PC-3 (cell line): ENCODE measurements around the gene ZNF425. TPM values are rescaled to one million over a fixed set of nuclear protein-coding genes. Genes with fewer than 3 reads are reported as not detected.

Source experiments
- ATAC-seq: fragments of 200-7000 bp; cut with Tn5 transposase; 2 replicates; pipeline ENCODE4 v1.9.1; 2020; ENCODE audit warnings: mild to moderate bottlenecking, moderate library complexity
- BruUV-seq: library from RNA; stranded (reverse); fragments of 400-500 nt; replicated peaks from 2 replicates; lab custom pipeline; 2021; lab: Mats Ljungman, UMichigan
- CTCF ChIA-PET: fragments of 300-600 bp; sonication (Branson Sonifier 250); formaldehyde crosslinking; loops from one replicate; lab custom pipeline; 2022; ENCODE audit warnings: antibody characterized with exemption; lab: Charles Lee
- POLR2A ChIA-PET: fragments of 300-600 bp; sonication (Branson Sonifier 250); formaldehyde crosslinking; loops from one replicate; lab custom pipeline; 2022; ENCODE audit warnings: antibody characterized with exemption; ENCODE audit not compliant: unreplicated experiment; lab: Charles Lee
- DNase-seq: peaks from one replicate; pipeline ENCODE4 v3.0.0-alpha.2; 2015
- H2AFZ ChIP-seq: fragments of 300-600 bp; sonication (generic); 2 replicates; pipeline ENCODE4 v1.6.0; 2016; ENCODE audit warnings: antibody characterized with exemption, low read length
- H3F3A ChIP-seq: fragments of 300-600 bp; sonication (generic); one replicate; pipeline ENCODE4 v1.6.0; 2017; ENCODE audit warnings: antibody characterized with exemption, low read length, control low read depth, mild to moderate bottlenecking; ENCODE audit not compliant: unreplicated experiment
- H3K27ac ChIP-seq: fragments of 300-600 bp; sonication (generic); 2 replicates; pipeline ENCODE4 v1.5.1; 2016; ENCODE audit warnings: mild to moderate bottlenecking, low read length
- H3K27me3 ChIP-seq: fragments of 300-600 bp; sonication (generic); 2 replicates; pipeline ENCODE4 v1.6.1; 2016; ENCODE audit warnings: low read length, mixed read lengths
- H3K36me3 ChIP-seq: fragments of 300-600 bp; sonication (generic); 2 replicates; pipeline ENCODE4 v1.6.1; 2016; ENCODE audit warnings: low read depth, mixed run types, low read length, mixed read lengths
- H3K4me1 ChIP-seq: fragments of 300-600 bp; sonication (generic); 2 replicates; pipeline ENCODE4 v1.5.1; 2016; ENCODE audit warnings: low read length; ENCODE audit not compliant: insufficient read depth
- H3K4me2 ChIP-seq: fragments of 300-600 bp; sonication (generic); 2 replicates; pipeline ENCODE4 v1.6.0; 2016; ENCODE audit warnings: low read length
- H3K4me3 ChIP-seq: fragments of 300-600 bp; sonication (generic); 2 replicates; pipeline ENCODE4 v1.5.1; 2016; ENCODE audit warnings: mild to moderate bottlenecking, low read length, mixed read lengths
- H3K79me2 ChIP-seq: fragments of 300-600 bp; sonication (generic); 2 replicates; pipeline ENCODE4 v1.6.1; 2017; ENCODE audit warnings: low read length, mixed read lengths
- H3K9ac ChIP-seq: fragments of 300-600 bp; sonication (generic); 2 replicates; pipeline ENCODE4 v1.6.0; 2016; ENCODE audit warnings: mild to moderate bottlenecking, low read length
- H3K9me2 ChIP-seq: fragments of 300-600 bp; sonication (generic); replicated peaks from 2 replicates; pipeline ENCODE4 v1.6.1; 2016; ENCODE audit warnings: mixed run types, low read length, mixed read lengths
- H3K9me3 ChIP-seq: fragments of 300-600 bp; sonication (generic); 2 replicates; pipeline ENCODE4 v1.6.1; 2016; ENCODE audit warnings: low read length, mixed read lengths
- H4K20me1 ChIP-seq: fragments of 300-600 bp; sonication (generic); 2 replicates; pipeline ENCODE4 v1.6.1; 2016; ENCODE audit warnings: low read length, mixed read lengths
- EZH2 ChIP-seq: fragments of 300-600 bp; sonication (generic); IDR thresholded peaks from one replicate; pipeline ENCODE4 v1.6.1; 2017; ENCODE audit warnings: antibody characterized with exemption, mild to moderate bottlenecking, low read length; ENCODE audit not compliant: unreplicated experiment
- EZH2phosphoT487 ChIP-seq: fragments of 300-600 bp; sonication (generic); IDR thresholded peaks from 2 replicates; pipeline ENCODE4 v1.6.1; 2018; ENCODE audit warnings: mild to moderate bottlenecking, antibody characterized with exemption, low read length, borderline replicate concordance
- intact Hi-C: fragments of 100-400 bp; cut with micrococcal nuclease; formaldehyde crosslinking; loops from 2 replicates; pipeline ENCODE4 v1.9.0; 2023
- total RNA-seq: library from RNA; depleted of rRNA; stranded (reverse); fragments of >200 nt; gene quantifications from 2 replicates; pipeline ENCODE4 v1.2.3, GENCODE V29; 2014
- TF ChIP-seq, protein P1 (sequence below): fragments of 300-600 bp; sonication (generic); conservative IDR thresholded peaks from 2 replicates; pipeline ENCODE4 v1.5.1; 2017; ENCODE audit warnings: antibody characterized with exemption, low read depth, mild to moderate bottlenecking, low read length

ZNF425 gene
- total RNA-seq, 1 experiment from 2014 or later, result 1.6 TPM

DNA sequence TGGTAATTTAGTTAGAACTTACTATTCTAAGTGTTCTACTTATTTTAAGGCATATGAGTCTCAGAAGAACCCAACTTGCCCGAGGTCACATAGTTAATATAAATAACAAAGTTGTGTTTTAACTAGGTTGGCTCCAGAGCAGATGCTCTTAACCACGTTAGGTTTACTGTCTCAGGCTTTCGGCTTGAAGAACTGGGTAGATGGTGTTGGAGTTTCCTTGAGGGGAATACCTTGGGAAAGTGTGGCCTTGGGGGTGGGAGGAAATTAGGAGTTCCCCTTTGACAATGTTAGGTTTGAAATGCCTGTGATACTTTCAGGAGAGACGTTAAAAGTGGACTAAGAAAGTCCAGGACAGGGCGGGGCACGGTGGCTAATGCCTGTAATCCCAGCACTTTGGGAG is 30.8 kb upstream of the ZNF425 start:
- ATAC-seq (no peak), DNase-seq (no peak)
- no peaks in the 10 kb centered on the region for H3K9me2 ChIP-seq
- no peaks in the 10 kb centered on the region for H4K20me1 ChIP-seq
- no peaks in the 10 kb centered on the region; the same call in none of the 2 replicates for H3K4me1 ChIP-seq
- no peak overlapping the region for H3K4me2 ChIP-seq
- intact Hi-C loops, result no loop called here
- H3K4me3 ChIP-seq, result no peak overlapping the region
- H3K27me3 ChIP-seq, result no peaks in the 10 kb centered on the region
- ChIA-PET CTCF (no interaction called here), POLR2A (no interaction called here)
- no TSS peak for BruUV-seq
- H3F3A ChIP-seq, result no peaks in the 10 kb centered on the region
- H3K9me3 ChIP-seq, result no peaks in the 10 kb centered on the region
- no peak overlapping the region for H2AFZ ChIP-seq
- peaks cover 18% of the 10 kb centered on the region for H3K79me2 ChIP-seq
- H3K9ac ChIP-seq, result no peak overlapping the region
- TF ChIP-seq, protein P1, sequence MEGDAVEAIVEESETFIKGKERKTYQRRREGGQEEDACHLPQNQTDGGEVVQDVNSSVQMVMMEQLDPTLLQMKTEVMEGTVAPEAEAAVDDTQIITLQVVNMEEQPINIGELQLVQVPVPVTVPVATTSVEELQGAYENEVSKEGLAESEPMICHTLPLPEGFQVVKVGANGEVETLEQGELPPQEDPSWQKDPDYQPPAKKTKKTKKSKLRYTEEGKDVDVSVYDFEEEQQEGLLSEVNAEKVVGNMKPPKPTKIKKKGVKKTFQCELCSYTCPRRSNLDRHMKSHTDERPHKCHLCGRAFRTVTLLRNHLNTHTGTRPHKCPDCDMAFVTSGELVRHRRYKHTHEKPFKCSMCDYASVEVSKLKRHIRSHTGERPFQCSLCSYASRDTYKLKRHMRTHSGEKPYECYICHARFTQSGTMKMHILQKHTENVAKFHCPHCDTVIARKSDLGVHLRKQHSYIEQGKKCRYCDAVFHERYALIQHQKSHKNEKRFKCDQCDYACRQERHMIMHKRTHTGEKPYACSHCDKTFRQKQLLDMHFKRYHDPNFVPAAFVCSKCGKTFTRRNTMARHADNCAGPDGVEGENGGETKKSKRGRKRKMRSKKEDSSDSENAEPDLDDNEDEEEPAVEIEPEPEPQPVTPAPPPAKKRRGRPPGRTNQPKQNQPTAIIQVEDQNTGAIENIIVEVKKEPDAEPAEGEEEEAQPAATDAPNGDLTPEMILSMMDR, result no peak
- TF ChIP-seq EZH2phosphoT487 (no peak), EZH2 (no peak)
- peaks cover 15% of the 10 kb centered on the region for H3K36me3 ChIP-seq
- no peak overlapping the region for H3K27ac ChIP-seq

DNA sequence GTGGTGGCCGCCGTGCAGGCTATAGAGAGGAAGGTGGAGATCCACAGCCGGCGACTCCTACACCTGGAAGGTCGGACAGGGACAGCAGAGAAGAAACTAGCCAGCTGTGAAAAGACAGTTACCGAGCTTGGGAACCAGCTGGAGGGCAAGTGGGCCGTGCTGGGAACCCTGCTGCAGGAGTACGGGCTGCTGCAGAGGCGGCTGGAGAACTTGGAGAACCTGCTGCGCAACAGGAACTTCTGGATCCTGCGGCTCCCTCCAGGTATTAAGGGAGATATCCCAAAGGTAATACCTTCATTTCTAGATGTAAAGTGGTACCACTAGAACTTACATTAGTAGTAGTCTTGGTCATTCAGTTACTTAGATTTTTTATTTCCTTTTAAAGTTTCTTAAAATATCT is 27.9 kb upstream of the ZNF425 start:
- Histone ChIP-seq H3K27ac (no peak overlapping the region), H3K79me2 (peaks cover 47% of the 10 kb centered on the region), H3K9me2 (no peaks in the 10 kb centered on the region), H4K20me1 (no peaks in the 10 kb centered on the region), H2AFZ (no peak overlapping the region), H3K36me3 (peaks cover 9% of the 10 kb centered on the region), H3K9ac (no peak overlapping the region), H3K4me2 (no peak overlapping the region), H3F3A (no peaks in the 10 kb centered on the region), H3K4me3 (no peak overlapping the region), H3K9me3 (no peaks in the 10 kb centered on the region), H3K4me1 (no peaks in the 10 kb centered on the region), H3K27me3 (no peaks in the 10 kb centered on the region)
- intact Hi-C loops, result no loop called here
- no TSS peak for BruUV-seq
- DNase-seq (no peak), ATAC-seq (no peak)
- CTCF ChIA-PET, result no interaction called here
- POLR2A ChIA-PET, result no interaction called here
- TF ChIP-seq EZH2phosphoT487 (no peak), EZH2 (no peak)
- TF ChIP-seq, protein P1, result no peak

DNA sequence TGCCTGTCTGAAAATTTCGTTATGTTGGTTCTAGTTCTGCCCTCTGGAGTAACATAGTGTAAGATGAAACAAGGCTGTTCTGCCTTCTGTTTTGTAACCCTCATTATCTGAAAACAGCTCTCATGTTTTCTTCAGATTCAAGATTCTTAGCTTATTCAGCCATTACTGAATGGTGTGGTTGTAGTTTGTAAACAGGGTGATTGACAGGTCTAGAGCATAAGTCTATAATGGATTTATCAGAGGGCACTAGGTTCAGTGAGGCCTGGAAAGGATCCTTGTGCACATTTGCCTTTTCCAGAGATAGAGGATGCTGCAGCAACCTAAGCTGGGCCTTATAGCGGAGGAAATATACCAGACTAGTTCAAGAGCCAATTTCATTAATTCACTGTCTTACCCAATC is 27.2 kb upstream of the ZNF425 start:
- no peaks in the 10 kb centered on the region for H3K9me3 ChIP-seq
- H3K4me2 ChIP-seq, result no peak overlapping the region
- no peaks in the 10 kb centered on the region for H3K27me3 ChIP-seq
- H3K4me3 ChIP-seq, result no peak overlapping the region
- ChIA-PET CTCF (no interaction called here), POLR2A (no interaction called here)
- TF ChIP-seq EZH2phosphoT487, result no peak
- TF ChIP-seq, protein P1, result no peak
- no peak for TF ChIP-seq EZH2
- DNase-seq, result no peak
- no TSS peak for BruUV-seq
- no peak overlapping the region for H3K9ac ChIP-seq
- no peaks in the 10 kb centered on the region for H4K20me1 ChIP-seq
- intact Hi-C loops, result no loop called here
- peaks cover 54% of the 10 kb centered on the region for H3K79me2 ChIP-seq
- H3K9me2 ChIP-seq, result no peaks in the 10 kb centered on the region
- H3K4me1 ChIP-seq, result no peaks in the 10 kb centered on the region
- ATAC-seq, result no peak
- H3F3A ChIP-seq, result no peaks in the 10 kb centered on the region
- no peak overlapping the region for H3K27ac ChIP-seq
- H2AFZ ChIP-seq, result no peak overlapping the region
- H3K36me3 ChIP-seq, result peaks cover 9% of the 10 kb centered on the region
